ENCODE measurements around the gene SNRNP48. TPM values are rescaled to one million over a fixed set of nuclear protein-coding genes. Genes with fewer than 3 reads are reported as not detected.

Gene SNRNP48
- total RNA-seq, 1 experiment from 2014 or later = 26.2 TPM

- TF ChIP-seq SP1 (IDR thresholded peaks at IDR 0.05; ENCODE audit: low read depth) (no peak), SIN3A (IDR thresholded peaks at IDR 0.05; ENCODE audit: low read depth) (no peak), CEBPB (IDR thresholded peaks at IDR 0.05; ENCODE audit: low read depth) (no peak), POLR2A (IDR thresholded peaks at IDR 0.05; ENCODE audit: borderline replicate concordance, extremely low read depth, insufficient read depth, insufficient read length) (no peak), FOSL1 (IDR thresholded peaks at IDR 0.05; ENCODE audit: low read depth) (no peak)
Measured at GRCh38 chr6:7558781-7559180, 31.2 kb upstream of the SNRNP48 start (continued).

GRCh38 chr6:7559196-7559595 lies 30.8 kb upstream of the SNRNP48 start:
- Histone ChIP-seq H2AFZ (ENCODE audit: low read depth, low read length, poor library complexity, severe bottlenecking) (no peak overlapping the region), H3K4me2 (ENCODE audit: low read length) (no peak overlapping the region), H3K79me2 (ENCODE audit: insufficient read depth, low read length) (peaks cover 10% of the 10 kb centered on the region), H4K20me1 (ENCODE audit: insufficient read depth) (no peaks in the 10 kb centered on the region), H3K9me2 (ENCODE audit: insufficient read depth) (no peaks in the 10 kb centered on the region), H3K4me3 (replicated peaks in 1 of 2; ENCODE audit: low read depth in 1 of 2, low read length in 2 of 2) (no peak overlapping the region), H3K27me3 (ENCODE audit: insufficient read depth, low read length) (no peaks in the 10 kb centered on the region), H3K27ac (ENCODE audit: low read depth, low read length) (no peak overlapping the region), H3K4me1 (ENCODE audit: control insufficient read depth in 1 of 2, insufficient read depth in 2 of 2, low read length in 2 of 2) (no peaks in the 10 kb centered on the region), H3K9ac (ENCODE audit: low read length) (no peak overlapping the region), H3K9me3 (ENCODE audit: control insufficient read depth in 1 of 2, insufficient read depth in 1 of 2, low read depth in 1 of 2, low read length in 2 of 2) (no peaks in the 10 kb centered on the region), H3K36me3 (ENCODE audit: control insufficient read depth in 1 of 2, insufficient read depth in 2 of 2, low read length in 2 of 2) (peaks cover 53 to 58% of the 10 kb centered on the region in 2 experiments)
- ChIA-PET RAD21 (ENCODE audit: low non-redundant PET in 1 of 2, low total read pairs in 2 of 2, uncharacterized antibody in 2 of 2, unreplicated experiment in 2 of 2) (no interaction called here), CTCF (no interaction called here), POLR2A (no interaction called here)
- ATAC-seq (no peak), DNase-seq (ENCODE audit: low read depth, low spot score) (no peak)
- no peak for TF ChIP-seq POLR2A (IDR thresholded peaks at IDR 0.05; ENCODE audit: borderline replicate concordance, extremely low read depth, insufficient read depth, insufficient read length)
- no peak for TF ChIP-seq POLR2AphosphoS5 (IDR thresholded peaks at IDR 0.05; ENCODE audit: low read depth, low read length)
- no peak for TF ChIP-seq ZBTB33 (IDR thresholded peaks at IDR 0.05; ENCODE audit: extremely low read depth, insufficient replicate concordance, low read length)
- TF ChIP-seq JUND (IDR thresholded peaks at IDR 0.05) = no peak
- TF ChIP-seq ELF1 (IDR thresholded peaks at IDR 0.05; ENCODE audit: borderline replicate concordance, low read depth) = no peak
- no peak for TF ChIP-seq FOSL1 (IDR thresholded peaks at IDR 0.05; ENCODE audit: low read depth)
- no peak for TF ChIP-seq EZH2 (IDR thresholded peaks at IDR 0.05)
- TF ChIP-seq EZH2phosphoT487 (IDR thresholded peaks at IDR 0.05; ENCODE audit: borderline replicate concordance) = no peak
- TF ChIP-seq ZNF274 (IDR thresholded peaks at IDR 0.05; ENCODE audit: low read depth, low read length) = no peak
- TF ChIP-seq SP1 (IDR thresholded peaks at IDR 0.05; ENCODE audit: low read depth) = no peak
- TF ChIP-seq, protein P1, sequence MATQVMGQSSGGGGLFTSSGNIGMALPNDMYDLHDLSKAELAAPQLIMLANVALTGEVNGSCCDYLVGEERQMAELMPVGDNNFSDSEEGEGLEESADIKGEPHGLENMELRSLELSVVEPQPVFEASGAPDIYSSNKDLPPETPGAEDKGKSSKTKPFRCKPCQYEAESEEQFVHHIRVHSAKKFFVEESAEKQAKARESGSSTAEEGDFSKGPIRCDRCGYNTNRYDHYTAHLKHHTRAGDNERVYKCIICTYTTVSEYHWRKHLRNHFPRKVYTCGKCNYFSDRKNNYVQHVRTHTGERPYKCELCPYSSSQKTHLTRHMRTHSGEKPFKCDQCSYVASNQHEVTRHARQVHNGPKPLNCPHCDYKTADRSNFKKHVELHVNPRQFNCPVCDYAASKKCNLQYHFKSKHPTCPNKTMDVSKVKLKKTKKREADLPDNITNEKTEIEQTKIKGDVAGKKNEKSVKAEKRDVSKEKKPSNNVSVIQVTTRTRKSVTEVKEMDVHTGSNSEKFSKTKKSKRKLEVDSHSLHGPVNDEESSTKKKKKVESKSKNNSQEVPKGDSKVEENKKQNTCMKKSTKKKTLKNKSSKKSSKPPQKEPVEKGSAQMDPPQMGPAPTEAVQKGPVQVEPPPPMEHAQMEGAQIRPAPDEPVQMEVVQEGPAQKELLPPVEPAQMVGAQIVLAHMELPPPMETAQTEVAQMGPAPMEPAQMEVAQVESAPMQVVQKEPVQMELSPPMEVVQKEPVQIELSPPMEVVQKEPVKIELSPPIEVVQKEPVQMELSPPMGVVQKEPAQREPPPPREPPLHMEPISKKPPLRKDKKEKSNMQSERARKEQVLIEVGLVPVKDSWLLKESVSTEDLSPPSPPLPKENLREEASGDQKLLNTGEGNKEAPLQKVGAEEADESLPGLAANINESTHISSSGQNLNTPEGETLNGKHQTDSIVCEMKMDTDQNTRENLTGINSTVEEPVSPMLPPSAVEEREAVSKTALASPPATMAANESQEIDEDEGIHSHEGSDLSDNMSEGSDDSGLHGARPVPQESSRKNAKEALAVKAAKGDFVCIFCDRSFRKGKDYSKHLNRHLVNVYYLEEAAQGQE (IDR thresholded peaks at IDR 0.05; ENCODE audit: low read depth) = no peak
- TF ChIP-seq YY1 (IDR thresholded peaks at IDR 0.05; ENCODE audit: extremely low read depth, insufficient replicate concordance, low read depth, low read length) = no peak
- TF ChIP-seq, protein P2, sequence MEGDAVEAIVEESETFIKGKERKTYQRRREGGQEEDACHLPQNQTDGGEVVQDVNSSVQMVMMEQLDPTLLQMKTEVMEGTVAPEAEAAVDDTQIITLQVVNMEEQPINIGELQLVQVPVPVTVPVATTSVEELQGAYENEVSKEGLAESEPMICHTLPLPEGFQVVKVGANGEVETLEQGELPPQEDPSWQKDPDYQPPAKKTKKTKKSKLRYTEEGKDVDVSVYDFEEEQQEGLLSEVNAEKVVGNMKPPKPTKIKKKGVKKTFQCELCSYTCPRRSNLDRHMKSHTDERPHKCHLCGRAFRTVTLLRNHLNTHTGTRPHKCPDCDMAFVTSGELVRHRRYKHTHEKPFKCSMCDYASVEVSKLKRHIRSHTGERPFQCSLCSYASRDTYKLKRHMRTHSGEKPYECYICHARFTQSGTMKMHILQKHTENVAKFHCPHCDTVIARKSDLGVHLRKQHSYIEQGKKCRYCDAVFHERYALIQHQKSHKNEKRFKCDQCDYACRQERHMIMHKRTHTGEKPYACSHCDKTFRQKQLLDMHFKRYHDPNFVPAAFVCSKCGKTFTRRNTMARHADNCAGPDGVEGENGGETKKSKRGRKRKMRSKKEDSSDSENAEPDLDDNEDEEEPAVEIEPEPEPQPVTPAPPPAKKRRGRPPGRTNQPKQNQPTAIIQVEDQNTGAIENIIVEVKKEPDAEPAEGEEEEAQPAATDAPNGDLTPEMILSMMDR (IDR thresholded peaks at IDR 0.05 in 2 of 3, conservative IDR thresholded peaks at IDR 0.05 in 1 of 3; ENCODE audit: borderline replicate concordance in 1 of 3, insufficient read depth in 1 of 3, low read depth in 2 of 3, low read length in 2 of 3) = no peak
- TF ChIP-seq SIN3A (IDR thresholded peaks at IDR 0.05; ENCODE audit: low read depth) = no peak
- TF ChIP-seq, protein P3, sequence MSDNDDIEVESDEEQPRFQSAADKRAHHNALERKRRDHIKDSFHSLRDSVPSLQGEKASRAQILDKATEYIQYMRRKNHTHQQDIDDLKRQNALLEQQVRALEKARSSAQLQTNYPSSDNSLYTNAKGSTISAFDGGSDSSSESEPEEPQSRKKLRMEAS (IDR thresholded peaks at IDR 0.05) = no peak
- BruUV-seq (replicated peaks) = no TSS peak
- intact Hi-C loops (cut with micrococcal nuclease) = no loop called here

Measured in HCT116 (cell line).